ENCODE data around the gene GJB2.

GJB2 gene

GRCh38 chr13:20192836-20193161, at the start of gene GJB2:
Gene GJB2, minus strand, starts transcription at chr13:20192938. Its CDS starts 3,357 bp downstream, at chr13:20189581.
- DNase-seq (ENCODE audit: low read depth, low spot score) = no peak

DNA sequence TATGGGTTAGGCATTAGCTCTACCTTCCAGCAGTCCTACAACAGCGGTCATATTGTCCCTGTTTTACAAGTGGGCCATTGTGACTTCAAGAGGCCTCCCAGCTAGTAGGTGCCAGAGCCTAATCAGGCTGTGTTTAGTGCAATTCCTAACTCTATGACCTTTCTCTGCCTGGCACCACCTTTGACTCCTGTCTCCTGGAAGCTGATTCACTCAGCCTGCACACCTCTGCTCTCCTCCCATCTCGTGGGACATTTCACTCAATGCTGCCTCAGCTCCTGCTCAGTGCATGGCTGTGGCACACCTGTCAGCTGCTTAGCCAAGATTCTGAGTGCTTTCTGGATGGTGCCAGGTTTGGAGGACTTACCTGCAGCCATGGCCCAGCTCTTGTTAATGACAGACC, 48.9 kb upstream of the GJB2 start:
- DNase-seq (ENCODE audit: low read depth, low spot score) = no peak

- DNase-seq (ENCODE audit: low read depth, low spot score) = no peak
These were observed 47.0 kb upstream of the GJB2 start for GRCh38 chr13:20239748-20240147.

- no peak for DNase-seq (ENCODE audit: low read depth, low spot score)
These were observed 40.0 kb upstream of the GJB2 start for GRCh38 chr13:20232556-20233277.

DNA sequence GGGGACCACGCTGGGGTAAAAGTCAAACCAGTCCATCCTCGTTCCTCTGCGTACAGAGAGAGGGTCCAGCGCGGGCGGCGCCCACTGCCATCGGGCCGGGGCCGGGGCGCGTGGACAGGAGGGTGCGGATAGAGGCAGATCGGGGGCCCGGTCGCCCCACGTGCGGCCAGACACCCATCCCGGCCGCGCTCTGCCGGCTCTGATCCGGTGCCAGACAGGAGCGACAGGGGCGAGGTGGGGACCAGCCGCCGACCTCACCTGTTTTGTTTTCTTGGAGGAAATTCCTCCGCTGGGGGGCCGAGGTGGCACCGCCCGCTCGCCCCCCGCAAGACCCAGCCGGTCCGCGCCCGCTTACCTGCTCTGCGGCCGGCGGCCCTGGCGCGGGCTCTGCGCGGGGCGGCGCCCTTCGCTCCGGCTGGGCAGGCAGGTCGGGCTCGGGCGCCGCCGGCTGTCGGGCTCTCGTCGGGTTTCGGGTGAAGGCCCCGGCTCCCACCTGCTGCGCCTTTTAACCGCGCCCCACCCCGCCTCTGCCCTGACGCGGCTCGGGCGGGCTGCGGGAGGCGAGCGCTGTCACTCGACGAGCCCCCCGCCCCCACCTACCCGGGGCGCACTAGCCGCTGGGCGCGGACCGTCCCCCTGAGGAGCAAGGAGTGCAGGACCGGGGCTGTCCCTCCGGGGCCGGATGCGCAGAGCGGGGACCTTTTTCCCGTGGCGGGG, 39.3 kb upstream of the GJB2 start, which contains the start of gene GJB6:
GJB6 (minus strand) TSS at position 481 of the 717 bp plus-strand sequence. CDS start 8,839 bp downstream, outside the sequence.
- DNase-seq (ENCODE audit: low read depth, low spot score) = peak; percentile 11

GRCh38 chr13:20230913-20231838, 38.4 kb upstream of the GJB2 start:
- DNase-seq (ENCODE audit: low read depth, low spot score) = no peak

DNA sequence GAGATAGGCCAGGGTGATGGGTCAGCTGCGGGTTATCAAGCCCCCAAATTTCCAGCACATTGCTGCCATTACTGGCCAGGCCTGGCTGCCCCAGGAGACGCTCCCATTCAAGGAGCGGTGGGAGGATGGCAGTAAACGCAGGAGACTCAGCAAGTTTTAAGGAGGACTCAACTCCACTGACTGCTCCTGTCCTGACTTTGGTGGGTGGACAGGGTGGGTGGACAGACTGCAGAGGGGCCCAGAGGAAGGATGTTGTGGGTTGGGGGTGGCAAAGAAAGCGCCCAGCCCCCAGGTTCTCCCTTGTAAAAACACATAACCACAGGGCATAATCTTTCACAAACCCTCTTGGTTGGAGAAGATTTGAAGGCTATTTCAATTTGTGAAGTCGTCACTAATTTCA, 35.0 kb upstream of the GJB2 start:
- no peak for DNase-seq (ENCODE audit: low read depth, low spot score)

- DNase-seq (ENCODE audit: low read depth, low spot score) = no peak
These were observed 34.5 kb upstream of the GJB2 start for GRCh38 chr13:20227288-20227687.

DNA sequence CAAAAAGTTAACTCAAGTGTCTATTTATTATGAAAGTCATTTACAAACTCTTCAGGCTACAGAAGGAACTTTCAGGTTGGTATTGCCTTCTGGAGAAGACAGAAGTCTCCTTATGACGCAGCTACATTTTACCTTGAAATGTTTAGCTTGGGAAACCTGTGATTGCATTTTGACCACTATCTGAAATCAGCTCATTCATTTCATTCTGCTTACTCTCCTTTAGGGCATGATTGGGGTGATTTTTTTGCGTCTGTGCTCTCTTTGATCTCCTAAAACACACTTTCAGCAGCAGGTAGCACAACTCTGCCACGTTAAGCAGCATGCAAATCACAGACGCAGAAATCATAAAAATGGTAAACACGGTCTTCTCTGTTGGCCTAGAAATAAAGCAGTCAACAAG, 29.8 kb upstream of the GJB2 start:
- no peak for DNase-seq (ENCODE audit: low read depth, low spot score)

DNA sequence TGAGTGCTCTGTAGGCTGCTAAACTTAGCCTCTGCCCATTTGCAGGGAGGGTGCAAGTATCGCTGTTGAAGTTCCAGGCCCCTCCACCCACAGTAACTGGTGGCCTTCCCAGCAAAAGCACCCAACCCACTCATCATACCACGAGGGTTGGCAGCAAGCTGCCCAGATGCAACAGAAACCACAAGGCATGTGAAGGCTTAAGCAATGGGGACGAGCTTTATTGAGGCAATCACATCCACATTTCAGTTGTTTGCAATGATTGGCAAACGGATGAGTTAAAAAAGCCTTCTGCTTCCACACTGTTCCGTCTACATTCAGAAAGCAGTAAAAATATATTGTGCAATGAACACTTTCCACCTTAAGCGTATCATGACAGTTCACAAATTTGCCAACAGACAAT, 29.0 kb upstream of the GJB2 start:
- no peak for DNase-seq (ENCODE audit: low read depth, low spot score)

DNA sequence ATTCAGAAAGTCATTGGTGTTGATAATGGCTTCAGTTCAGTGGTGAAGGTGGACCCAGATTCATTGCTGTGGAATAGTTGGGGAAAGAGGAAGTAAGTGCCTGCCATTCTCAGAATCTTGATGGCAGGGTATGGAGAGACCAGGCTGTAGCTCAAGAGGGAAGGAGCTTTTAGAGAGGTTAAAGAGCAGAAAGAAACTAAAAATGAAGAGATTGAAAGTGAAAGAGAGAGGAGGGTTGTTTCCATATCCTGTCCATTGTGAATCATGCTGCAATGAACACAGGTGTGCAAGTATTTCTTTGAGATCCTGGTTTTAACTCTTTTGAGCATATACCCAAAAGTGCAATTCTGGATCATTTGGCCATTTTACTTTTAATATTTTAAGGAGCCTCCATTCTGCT, 26.8 kb upstream of the GJB2 start:
- no peak for DNase-seq (ENCODE audit: low read depth, low spot score)

DNA sequence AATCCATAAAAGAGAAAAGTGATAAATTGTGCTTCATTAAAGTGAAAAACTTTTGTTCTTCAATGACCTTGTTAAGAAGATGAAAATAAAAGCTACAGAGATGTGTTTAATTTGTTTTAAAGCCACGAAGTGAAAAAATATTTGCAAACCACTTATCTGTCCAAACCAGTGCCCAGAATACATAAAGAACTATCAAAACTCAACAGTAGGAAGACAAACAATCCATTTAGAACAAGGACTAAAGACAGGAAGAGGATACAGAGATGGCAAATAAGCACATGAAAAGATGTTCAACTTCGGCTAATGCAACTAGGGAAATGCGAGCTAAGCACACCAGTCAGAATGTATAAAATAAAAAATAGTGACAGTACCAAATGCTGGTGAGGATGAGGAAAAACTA, 24.4 kb upstream of the GJB2 start:
- DNase-seq (ENCODE audit: low read depth, low spot score) = no peak

DNA sequence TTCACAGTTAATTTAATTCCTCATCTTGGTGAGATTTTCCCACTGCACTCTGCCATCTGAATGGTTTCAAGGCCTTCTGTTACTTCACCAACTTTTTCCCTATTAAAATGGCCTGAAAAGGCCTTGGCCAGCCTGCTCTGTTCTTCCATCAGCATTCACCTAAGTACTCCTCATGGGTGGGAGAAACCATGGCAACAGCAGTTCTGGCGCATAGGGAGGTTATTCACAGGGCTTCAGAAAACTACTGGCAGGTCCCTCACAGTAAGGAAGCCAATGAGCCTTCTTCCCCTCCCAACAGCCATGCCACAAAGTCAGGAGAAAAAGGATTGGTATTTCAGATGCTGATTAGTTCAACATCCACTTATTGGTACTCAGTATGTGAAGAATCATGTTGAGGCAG, 17.2 kb upstream of the GJB2 start:
- DNase-seq (ENCODE audit: low read depth, low spot score) = no peak

DNA sequence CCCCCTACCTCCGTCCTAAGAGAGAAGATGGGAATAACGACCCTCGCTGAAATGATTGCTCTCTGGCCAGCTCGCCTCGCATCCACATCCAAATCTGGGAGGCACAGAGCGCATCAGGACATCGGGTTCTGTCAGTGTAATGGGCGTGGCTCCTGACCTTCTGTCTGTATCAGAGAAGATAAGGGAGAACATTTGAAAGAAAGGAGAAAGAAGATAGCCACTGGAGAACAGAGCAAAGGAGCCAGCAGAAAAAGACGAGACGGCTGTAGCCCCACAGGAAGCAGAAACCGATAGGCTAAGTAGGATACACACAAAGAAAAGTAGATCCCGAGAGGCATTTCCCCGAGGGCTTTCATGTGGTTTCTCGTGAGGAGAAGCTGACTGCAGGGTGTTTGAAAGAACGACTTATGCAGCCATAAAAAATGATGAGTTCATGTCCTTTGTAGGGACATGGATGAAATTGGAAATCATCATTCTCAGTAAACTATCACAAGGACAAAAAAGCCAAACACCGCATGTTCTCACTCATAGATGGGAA, 14.0 kb upstream of the GJB2 start:
- DNase-seq (ENCODE audit: low read depth, low spot score) = no peak

GRCh38 chr13:20206065-20206697, 13.4 kb upstream of the GJB2 start:
- DNase-seq (ENCODE audit: low read depth, low spot score) = no peak

DNA sequence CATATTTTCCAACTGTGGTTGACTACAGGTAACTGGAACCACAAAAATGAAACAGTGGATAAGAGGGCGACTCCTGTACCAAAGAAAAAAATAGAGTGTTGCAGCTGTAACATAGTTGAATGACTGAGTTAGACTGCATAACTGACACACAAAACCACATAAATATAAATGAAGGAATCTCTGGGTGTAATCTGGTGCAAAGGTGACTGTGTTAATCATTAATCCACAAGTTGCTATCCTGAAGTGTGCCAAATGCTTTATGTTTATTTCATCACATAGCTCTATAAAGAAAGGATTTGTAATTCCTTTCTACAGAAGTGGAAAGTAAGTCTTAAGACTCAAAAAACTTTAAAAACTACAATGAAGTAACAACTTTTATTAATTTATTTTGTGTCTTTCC, 6.0 kb upstream of the GJB2 start:
- DNase-seq (ENCODE audit: low read depth, low spot score) = no peak

- DNase-seq (ENCODE audit: low read depth, low spot score) = no peak
These were observed 4.7 kb upstream of the GJB2 start for GRCh38 chr13:20197361-20197834.

DNA sequence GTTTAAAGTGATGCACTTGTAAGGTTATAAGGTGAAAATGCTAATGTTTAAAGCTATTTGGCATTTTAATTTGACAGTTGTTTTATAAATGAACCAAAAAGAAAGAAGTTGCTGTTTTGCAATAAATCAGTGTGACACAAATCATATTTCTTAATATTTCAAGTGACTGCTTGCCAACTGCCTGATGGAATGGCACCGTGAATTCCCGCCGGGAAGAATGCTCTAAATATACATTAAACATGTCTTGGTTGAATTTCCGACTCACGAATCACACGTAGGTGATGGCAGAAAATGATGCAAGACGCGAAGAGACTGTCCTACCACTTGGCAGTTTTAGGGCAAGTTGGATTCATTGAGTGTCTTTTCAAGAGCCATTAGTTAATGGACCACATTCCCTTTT, 3.1 kb upstream of the GJB2 start:
- DNase-seq (ENCODE audit: low read depth, low spot score) = no peak

DNA sequence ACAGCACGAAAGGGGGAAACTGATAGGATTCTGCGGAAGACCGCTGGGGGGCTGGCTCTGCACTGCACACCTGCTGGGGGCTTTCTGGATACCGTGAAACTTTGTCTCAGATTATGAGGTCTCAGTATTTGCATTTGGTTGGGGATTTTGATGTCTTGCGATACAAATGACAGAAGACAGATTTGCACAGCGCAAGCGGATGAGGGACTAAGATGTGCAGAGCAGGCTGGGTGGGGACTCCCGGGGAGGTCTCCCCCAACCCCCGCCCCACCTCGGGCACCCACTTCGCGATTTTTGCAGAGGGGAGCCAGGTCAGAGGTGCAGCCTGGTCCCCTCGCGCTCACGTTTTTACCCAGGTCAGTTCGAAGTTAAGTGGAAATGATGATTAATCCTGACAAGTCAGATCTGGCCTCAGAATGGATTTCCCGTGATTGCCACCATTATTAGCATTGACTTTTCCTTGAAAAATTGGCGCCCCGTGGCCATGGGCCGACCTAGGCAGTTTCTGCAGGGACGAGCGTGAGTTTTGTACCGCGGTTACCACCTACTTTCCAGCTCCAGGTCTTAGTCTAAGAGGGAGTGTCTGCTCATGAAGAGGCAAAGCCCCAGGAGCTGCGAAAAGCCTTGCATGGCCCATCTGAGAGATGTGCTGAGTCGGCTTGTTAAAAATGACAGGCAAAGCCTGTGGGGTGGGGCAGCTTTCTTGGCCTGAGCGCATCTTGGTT, 1.3 kb upstream of the GJB2 start:
- no peak for DNase-seq (ENCODE audit: low read depth, low spot score)

- DNase-seq (ENCODE audit: low read depth, low spot score) = no peak
These were observed 596 bp upstream of the GJB2 start for GRCh38 chr13:20193162-20193906.

All from activated naive CD8-positive, alpha-beta T cell treated with anti-CD3 and anti-CD28 coated beads, Interleukin-2, amount 50 U/mL, for 16 hours (primary cell).